OCI-M2 (cell line): ENCODE data around the gene ELF3.
"Not testable (repeated sequence)": the region's sequence is repeated elsewhere in the genome, so short reads cannot be mapped to it uniquely, and the experiment has no call there.

Source experiments
- DNase-seq: peaks from one replicate; lab custom pipeline; 2025; ENCODE audit not compliant: unreplicated experiment; lab: John Stamatoyannopoulos, UW

ELF3 gene

DNA sequence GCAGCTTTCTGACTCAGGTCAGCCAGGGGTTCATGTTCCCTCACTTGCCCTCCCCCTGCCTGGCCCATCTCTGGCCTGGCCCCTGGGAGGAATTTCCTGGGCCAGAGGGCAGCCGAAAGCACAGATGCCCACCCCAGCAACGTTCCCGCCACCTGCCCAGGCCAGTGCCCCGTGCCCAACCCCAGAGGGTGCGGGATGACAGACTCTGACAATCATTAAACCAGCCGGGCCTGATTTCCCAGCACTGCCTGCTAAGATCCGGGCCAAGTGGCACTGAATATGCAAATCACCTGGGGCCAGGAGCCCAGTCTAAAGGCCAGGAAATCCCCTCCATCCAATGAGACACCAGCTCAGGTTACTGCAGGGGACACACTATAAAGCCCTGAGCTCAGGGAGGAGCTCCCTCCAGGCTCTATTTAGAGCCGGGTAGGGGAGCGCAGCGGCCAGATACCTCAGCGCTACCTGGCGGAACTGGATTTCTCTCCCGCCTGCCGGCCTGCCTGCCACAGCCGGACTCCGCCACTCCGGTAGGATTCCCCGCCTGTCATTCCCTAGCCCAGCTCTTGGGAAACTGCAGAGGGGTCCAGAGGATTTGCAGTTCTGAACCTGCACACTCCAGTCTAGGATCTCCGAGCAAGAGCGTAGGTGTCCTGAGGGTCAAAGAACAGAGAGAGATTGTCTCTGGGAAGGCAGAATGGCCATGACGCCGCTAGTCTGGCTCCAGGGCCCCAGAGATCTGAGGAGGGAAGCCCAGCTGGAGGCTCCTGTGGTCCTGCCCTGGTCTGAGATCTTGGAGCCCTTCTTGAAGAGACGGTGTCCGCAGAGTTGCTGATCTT lies at the start of gene ELF3:
Gene ELF3, plus strand, starts transcription at position 408 of the 836 bp plus-strand sequence. CDS start 550 bp downstream, outside the sequence.
- no peak for DNase-seq

DNA sequence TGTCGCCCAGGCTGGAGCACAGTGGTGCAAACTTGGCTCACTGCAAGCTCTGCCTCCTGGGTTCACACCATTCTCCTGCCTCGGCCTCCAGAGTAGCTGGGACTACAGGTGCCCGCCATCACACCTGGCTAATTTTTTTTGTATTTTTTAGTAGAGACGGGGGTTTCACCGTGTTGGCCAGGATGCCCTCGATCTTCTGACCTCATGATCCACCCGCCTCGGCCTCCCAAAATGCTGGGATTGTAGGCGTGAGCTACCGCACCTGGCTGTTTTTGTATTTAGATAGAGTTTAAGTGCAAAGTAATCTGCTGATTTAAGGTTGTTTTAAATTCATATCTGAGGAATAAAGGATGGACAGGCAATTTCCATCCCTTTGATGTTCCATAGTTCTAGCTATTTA lies 48.0 kb upstream of the ELF3 start:
- DNase-seq: not testable (repeated sequence)

DNA sequence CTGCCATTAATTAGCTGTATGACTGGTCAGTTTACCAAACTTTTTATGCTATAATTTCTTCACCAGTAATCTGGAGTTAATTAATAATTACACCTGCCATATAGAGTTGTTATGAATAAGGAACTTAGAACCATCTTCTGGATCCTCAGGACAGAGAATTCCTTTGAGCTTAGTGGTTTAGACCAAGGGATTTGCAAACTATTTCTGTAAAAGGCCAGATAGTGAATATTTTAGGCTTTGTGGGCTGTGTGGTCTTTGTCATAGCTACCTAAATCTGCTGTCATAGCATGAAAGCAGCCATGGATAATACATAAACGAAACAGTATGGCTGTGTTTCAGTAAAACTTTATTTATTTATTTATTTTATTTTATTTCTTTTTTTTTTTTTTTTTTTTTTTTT lies 46.1 kb upstream of the ELF3 start:
- DNase-seq: no peak

DNA sequence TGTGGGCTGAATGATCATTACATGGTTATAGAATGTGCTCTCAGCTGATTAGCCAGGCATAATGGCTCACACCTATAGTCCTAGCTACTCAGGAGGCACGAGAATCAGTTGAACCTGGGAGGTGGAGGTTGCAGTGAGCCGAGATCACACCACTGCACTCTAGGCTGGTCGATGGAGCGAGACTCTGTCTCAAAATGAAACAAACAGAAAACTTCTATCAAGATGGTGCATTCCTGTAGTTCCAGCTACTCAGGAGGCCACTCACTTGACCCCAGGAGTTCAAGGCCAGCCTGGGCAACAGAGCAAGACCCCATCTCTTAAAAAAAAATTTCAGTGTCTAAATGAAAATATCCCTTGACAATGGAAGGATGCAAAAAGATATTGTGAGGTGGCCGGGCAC lies 44.2 kb upstream of the ELF3 start:
- no peak for DNase-seq

DNA sequence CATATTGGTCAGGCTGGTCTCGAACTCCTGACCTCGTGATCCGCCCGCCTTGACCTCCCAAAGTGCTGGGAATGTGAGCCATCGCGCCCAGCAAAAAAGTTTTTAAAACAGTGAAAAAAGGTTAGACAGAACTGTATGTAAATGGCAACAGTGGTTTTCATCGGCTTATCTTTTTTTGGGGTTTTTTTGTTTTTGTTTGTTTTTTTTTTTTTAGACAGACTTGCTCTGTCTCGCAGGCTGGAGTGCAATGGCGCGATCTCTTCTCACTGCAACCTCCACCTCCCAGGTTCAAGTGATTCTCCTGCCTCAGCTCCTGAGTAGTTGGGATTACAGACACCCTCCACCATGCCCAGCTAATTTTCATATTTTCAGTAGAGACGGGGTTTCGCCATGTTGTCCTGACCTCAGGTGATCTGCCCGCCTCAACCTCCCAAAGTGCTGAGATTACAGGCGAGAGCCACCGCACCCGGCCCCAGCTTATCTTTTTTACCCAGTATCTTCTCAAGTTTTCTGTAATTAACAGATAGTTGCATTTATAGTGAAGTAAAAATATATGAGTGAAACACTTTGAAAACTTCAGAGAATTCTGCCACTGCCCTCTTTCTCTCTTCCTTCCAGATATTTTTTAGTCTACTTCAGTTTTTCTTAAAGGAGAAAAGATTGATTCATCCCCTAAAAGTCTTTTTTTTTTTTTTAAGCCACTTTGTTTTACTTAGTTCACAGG lies 42.0 kb upstream of the ELF3 start:
- no peak for DNase-seq

DNA sequence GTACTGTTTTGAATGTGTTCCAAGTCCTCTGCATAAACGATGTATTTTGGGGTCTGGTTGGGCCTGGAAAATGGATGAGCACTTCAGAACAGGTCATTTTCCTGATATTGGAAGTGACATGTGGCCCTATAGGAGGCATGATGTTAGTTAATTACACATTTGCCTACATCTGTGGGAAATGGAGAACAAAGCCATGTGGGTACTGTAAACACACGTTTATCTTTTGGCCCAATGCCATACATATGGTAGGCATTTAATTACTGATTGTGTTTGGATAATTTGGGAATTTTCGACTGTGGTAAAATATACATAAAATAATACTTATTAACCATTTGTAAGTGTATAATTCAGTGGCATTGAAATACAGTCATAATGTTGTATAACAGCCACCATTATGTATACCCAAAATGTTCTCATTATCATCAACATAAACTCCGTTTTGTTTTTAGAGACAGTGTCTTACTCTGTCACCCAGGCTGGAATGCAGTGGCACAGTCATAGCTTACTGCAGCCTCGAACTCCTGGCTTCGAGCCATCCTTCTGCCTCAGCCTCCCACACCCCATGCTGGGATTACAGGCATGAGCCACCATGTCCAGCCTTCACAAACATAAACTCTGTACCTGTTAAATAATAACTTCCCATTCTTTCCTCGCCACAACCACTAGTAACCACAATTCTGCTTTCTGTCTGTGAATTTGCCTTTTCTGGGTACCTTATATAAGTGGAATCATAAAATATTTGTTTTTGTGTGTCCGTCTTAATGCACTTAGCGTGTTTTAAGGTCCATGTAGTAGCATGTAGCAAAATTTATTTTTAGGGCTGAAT lies 39.8 kb upstream of the ELF3 start:
- DNase-seq: no peak

DNA sequence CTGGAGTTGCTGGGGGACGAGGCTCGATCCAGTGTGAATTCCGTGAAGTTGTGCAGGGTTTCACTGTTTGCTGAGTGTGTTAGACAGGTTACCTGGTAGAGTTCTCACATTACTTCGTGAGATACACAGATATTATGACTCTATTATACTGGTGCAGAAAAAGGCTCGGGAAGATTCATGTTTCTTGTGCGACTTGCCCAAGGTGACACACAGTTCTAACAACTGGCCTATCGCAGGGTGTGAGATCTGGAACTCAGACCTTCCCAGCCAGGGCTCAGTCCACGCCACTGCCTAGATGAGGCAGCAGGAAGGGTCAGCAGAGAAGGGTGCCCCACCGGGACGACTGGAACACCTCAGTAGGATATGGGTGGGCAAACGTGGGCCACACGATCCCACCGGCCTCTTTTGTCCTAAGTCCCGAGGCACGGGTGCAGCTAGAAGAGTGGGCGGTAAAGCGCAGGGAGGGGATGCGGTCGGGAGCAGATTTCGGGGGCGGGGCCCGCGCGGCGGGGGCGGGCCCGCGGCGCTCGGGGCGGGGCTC lies 28.2 kb upstream of the ELF3 start:
- no peak for DNase-seq

DNA sequence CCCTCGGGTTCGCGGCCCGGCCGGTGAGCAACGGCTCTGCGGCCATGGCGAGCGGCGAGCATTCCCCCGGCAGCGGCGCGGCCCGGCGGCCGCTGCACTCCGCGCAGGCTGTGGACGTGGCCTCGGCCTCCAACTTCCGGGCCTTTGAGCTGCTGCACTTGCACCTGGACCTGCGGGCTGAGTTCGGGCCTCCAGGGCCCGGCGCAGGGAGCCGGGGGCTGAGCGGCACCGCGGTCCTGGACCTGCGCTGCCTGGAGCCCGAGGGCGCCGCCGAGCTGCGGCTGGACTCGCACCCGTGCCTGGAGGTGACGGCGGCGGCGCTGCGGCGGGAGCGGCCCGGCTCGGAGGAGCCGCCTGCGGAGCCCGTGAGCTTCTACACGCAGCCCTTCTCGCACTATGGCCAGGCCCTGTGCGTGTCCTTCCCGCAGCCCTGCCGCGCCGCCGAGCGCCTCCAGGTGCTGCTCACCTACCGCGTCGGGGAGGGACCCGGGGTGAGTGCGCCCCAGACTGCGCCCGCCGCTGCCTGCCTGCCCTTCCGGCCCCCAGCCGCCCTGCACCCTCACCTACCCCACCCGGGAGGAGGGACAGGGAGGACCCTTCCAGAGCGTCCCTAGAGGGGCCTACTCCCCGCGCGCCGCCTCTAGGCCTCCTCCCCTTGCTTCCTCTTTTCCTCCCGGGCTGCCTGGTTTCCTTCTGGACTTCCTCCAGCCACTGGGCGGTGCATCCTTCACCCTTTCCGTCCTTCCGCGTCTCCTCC lies 27.6 kb upstream of the ELF3 start, which contains the start of gene RNPEP:
Gene RNPEP, plus strand, starts transcription at position 26 of the 757 bp plus-strand sequence. Its CDS starts 19 bp downstream, at position 45.
- no peak for DNase-seq

DNA sequence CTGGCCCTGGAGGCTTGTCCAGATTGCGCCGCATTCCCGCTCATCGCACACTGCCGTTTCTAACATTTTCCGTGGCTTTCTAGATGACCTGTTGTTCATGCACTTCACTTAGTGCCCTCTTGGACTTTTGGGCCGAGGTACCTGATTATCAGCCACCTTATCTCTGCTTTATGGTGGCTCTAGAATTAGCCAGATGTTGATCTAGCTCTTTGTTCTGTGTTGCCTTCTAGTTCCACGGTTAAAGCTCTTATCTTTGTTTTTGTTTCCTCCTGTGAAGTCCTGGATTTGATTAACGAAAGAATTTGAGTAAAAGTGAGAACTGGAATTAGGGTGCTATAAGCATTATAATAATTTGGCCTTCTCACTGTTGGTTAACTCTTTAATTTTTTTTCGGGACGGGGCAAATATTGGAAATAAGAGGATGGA lies 27.0 kb upstream of the ELF3 start:
- no peak for DNase-seq

DNA sequence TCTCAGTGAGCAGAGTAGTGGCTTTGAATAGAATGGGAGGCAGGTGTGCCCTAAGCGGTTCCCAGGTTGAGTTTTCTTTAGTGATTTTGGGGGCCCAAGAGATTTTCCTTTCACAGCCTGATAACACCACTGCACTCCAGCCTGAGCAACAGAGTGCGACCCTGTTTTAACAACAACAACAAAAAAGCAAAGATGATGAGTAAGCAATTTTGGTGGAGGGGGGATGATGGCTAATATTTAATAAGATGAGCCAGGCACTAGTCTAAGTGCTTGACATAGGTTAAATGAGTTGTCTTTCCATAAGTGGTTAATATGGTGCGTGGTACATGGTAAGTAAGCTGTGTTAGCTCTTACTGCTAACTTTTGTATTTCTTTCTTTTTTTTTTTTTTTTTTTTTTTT lies 25.9 kb upstream of the ELF3 start:
- DNase-seq: no peak

DNA sequence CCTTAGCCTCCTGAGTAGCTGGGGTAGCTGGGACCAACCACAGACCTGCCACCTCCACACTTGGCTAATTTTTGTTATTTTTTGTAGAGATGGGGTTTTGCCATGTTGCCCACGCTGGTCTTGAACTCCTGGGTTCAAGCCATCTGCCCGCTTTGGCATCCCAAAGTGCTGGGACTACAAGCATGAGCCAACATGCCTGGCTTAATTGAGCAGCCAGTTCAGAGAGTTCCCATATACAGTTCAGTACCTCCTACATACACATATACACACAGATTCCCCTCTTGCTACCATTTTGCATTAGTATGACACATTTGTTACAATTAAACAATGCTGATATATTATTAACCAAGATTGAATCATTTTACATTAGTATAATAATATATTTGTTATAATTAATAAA lies 25.0 kb upstream of the ELF3 start:
- DNase-seq: no peak

DNA sequence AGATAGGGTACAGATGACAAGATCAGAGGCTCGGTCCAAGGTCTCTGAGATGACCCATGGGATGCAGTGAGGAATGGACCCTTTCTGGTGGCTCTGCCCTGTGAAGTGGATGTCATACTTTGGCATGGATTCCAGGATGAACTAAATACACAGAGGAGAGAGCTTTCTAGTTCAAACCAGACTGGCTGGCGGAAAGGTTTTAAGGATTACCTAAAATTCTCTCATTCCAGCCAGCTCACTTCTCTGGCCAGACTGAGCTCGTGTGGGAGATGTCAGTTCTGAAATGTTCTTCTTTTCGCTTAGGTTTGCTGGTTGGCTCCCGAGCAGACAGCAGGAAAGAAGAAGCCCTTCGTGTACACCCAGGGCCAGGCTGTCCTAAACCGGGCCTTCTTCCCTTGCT lies 21.8 kb upstream of the ELF3 start:
- no peak for DNase-seq

DNA sequence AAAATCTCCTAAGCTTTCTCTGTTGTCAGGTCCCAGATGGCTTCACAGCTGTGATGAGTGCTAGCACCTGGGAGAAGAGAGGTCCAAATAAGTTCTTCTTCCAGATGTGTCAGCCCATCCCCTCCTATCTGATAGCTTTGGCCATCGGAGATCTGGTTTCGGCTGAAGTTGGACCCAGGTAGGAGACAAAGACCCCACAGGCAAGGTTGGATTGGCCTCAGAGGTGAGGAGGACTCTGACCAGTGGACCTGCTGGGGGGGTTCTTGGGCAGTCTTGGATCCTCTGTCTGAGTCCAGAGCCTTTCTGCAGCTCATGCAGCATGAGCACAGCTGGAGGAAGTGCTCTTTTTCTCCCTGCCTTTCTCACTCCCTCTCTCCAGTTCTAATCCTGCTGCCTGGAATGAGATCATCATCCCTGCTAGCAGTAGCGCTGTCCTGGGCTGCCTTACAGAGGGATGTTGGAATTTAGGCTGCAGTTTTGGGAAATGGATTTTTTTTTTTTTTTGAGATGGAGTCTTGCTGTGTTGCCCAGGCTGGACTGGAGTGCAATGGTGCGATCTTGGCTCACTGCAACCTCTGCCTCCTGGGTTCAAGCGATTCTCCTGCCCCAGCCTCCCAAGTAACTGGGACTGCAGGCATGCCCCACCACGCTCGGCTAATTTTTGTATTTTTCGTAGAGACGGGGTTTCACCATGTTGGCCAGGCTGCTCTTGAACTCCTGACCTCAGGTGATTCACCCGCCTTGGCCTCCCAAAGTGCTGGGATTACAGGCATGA lies 20.8 kb upstream of the ELF3 start:
- DNase-seq: no peak

DNA sequence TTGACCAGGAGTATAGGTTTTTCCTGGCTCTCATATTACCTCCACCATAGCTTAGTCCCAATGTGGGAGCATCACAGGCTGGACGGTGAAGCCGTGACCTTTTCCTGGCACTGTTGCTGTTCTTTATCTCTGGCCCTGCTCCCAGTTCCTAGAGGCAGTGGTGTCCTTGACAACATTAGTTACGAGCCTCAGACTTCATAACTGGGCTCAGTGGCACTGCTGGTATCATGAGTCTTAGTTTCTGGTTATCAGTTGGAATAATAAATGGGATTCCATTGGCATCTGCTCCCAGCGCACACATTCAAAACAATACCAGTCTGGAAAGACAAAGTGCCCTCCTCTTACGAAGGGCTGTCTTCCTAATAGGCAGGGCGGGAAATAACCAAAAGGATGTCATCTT lies 20.0 kb upstream of the ELF3 start:
- no peak for DNase-seq

DNA sequence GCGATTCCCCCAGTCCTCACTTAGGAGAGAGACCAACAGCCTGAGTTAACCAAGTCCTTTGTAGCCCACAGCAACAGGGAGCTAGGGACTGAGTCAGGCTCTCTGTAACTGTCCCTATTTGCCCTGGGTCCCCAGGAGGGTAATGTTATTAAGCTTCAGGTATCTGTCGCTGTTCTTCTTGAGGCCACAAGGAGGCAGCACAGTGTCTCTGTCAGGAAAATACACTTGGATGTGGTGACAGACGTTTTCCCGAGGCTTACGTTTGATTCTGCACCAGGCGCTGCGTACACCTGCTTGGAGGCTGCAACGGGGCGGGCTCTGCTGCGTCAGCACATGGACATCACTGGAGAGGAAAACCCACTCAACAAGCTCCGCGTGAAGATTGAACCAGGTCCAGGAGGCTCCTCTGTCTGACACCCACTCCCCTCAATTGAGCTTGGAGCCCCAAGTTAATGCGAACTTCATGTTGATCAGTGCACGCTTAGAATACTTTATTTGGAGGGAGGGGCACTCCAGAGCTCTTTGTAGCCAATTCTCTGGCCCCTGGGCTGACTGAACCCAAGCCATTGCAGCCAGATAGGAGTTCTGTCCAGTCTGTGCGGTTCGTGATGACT lies 10.7 kb upstream of the ELF3 start:
- DNase-seq: no peak

DNA sequence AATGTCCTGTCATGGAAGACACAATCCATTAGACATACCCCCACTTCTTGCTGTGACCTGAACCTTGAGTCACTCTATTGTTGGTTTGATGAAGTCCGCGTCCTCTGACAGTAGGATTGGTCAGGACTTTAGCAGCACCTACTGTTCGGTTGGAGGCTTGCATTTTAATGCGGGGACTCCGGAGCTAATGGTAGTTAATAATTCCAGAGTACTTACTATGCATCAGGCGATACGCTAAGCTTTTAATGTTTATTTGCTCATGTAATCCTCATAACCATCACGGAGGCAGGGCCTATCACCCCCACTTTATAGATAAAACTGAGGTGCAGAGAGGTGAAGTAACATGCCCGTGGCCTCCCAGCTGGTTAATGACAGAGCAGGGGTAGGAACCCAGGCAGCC lies 7.9 kb upstream of the ELF3 start:
- DNase-seq: no peak

DNA sequence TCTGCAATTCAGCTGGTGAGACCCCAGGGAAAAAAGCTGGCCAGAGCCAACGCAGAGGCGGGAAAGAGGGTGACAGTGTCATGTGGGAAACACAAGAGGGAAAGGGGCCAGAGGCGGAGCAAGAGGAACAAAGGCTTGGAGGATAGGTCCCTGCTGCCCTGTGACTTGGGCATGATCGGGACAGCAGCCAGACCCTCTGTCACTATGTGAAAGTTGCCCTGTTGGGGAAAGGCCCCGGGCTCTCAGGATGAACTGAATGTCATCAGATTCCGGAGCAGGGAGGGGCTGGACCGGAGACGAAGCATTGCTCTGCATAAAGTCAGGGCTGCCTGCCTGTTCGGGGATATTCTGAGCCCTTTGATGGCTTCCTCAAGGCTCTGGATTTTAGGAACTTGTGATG lies 5.7 kb upstream of the ELF3 start:
- no peak for DNase-seq

DNA sequence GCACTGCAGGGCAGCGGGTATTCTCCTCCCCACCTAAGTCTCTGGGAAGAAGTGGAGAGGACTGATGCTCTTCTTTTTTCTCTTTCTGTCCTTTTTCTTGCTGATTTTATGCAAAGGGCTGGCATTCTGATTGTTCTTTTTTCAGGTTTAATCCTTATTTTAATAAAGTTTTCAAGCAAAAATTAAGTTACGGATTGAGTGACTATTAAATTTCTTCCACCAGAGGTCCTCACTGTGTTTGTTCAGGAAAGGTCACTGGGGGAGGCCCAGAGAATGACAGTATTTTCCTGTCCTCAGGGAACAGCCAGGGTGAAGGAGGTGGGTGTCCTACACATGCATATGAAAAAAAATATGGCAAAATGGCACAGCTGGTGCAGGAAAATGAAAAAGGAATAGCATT lies 4.4 kb upstream of the ELF3 start:
- DNase-seq: no peak

DNA sequence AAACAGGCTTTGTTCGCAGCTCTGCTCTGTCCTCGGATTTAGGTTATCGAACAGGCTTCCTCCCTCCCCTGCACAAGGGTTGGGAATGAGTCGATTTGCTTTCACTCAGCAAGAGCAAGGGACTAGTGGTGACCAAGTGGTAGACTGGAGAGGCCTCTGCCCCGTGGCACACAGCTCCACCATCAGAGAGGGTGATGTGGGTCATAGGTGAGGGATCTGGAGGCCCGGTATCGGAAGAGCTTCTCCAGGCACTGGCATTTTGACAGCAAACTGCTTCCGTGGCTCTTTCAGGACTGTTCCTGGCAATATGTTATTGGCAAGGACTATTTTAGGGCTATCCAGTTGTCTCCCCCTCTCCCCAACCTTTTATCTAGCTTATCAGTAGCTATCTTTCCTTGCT lies 3.1 kb upstream of the ELF3 start:
- DNase-seq: no peak
